Transverse colon (tissue), 4 donors: Measurements from ENCODE around the gene NCKAP5. TPM values are rescaled to one million over a fixed set of nuclear protein-coding genes. Genes with fewer than 3 reads are reported as not detected.

ENCODE experiments used
- DNase-seq: peaks from one replicate; pipeline ENCODE4 v3.0.0-alpha.2; 2019
- H3K27ac ChIP-seq, 4 donors: fragments of 200-600 bp; sonication (generic); 2 replicates each; pipeline ENCODE4 v1.5.1; 2016 to 2018; ENCODE audit warnings: inconsistent platforms in 4 of 4
- H3K27me3 ChIP-seq: fragments of 200-600 bp; sonication (generic); 2 replicates; pipeline ENCODE4 v1.5.1; 2017; ENCODE audit warnings: inconsistent platforms
- H3K36me3 ChIP-seq, 4 donors: fragments of 200-600 bp; sonication (generic); 2 replicates each; pipeline ENCODE4 v1.5.1; 2017 to 2019; ENCODE audit warnings: inconsistent platforms in 4 of 4
- H3K4me1 ChIP-seq, 4 donors: fragments of 200-600 bp; sonication (generic); 2 replicates each; pipeline ENCODE4 v1.5.1; 2017 to 2020; ENCODE audit warnings: inconsistent platforms in 4 of 4
- H3K4me3 ChIP-seq, 4 donors: fragments of 200-600 bp; sonication (generic); 1 replicate in 1 of 4; 2 replicates in 3 of 4; pipeline versions ENCODE4 v1.5.1 to v1.6.1; 2017 to 2019; ENCODE audit warnings: inconsistent platforms in 4 of 4
- H3K9me3 ChIP-seq, 2 donors: fragments of 200-600 bp; sonication (generic); 2 replicates each; pipeline ENCODE4 v1.5.1; 2017 to 2019; ENCODE audit warnings: inconsistent platforms in 2 of 2
- CTCF ChIP-seq, 5 experiments: fragments of 200-600 bp in 3 of 5; fragments of 450-650 bp in 2 of 5; sonication (generic) in 3 of 5; IDR thresholded peaks; 1 replicate in 2 of 5; 2 replicates in 3 of 5; pipeline ENCODE4 v1.5.1; 2016 to 2017; ENCODE audit warnings: antibody characterized with exemption in 5 of 5, inconsistent platforms in 3 of 5, mild to moderate bottlenecking in 2 of 5, moderate library complexity in 1 of 5
- EP300 ChIP-seq: sonication (generic); formaldehyde crosslinking; IDR thresholded peaks from one replicate; pipeline ENCODE4 v1.6.1; 2017; ENCODE audit warnings: antibody characterized with exemption, low read depth
- POLR2A ChIP-seq: fragments of 450-650 bp; IDR thresholded peaks from one replicate; pipeline ENCODE4 v1.6.1; 2016; ENCODE audit warnings: antibody characterized with exemption, mild to moderate bottlenecking, moderate library complexity
- POLR2AphosphoS5 ChIP-seq, 3 donors: sonication (generic); formaldehyde crosslinking; IDR thresholded peaks; one replicate each; pipeline ENCODE4 v1.6.1; 2016; ENCODE audit warnings: antibody characterized with exemption in 3 of 3
- WGBS, 2 donors: methylation state at CpG; one replicate each; pipeline ENCODE4 v1.1.5; 2018; ENCODE audit warnings: low coverage in 1 of 2; 5-methylcytosine and 5-hydroxymethylcytosine counted together
- in situ Hi-C, 4 donors: fragments of 200-750 bp; cut with MboI; loops; one replicate each; pipeline versions ENCODE4 v1.15.0 to v1.15.1; 2017; ENCODE audit warnings: low sequenced_read_pairs in 3 of 4, low pct_ligation_motif_present in 1 of 4, low pct_unique_long_range_greater_than_20kb in 1 of 4
- intact Hi-C: fragments of 100-400 bp; cut with DNase I; formaldehyde crosslinking; loops from one replicate; pipeline ENCODE4 v1.15.1; 2023; ENCODE audit warnings: low total_unique reads
- total RNA-seq, 4 donors: library from RNA; depleted of rRNA; stranded (reverse); fragments of >200 nt; gene quantifications; one replicate each; pipeline ENCODE4 v1.1.0, GENCODE V29; 2016

Gene NCKAP5
- total RNA-seq, 4 donors from 2014 or later = 1.1 to 10.9 (median 5.0) TPM

GRCh38 chr2:132664096-132664495 lies 904.2 kb downstream of the NCKAP5 start:
- in situ Hi-C loops = loop anchor here in 1 of 4 donors (25.0 kb wide), 1 partner anchor 498 kb away; no protein-coding TSS in a partner anchor
- H3K9me3 ChIP-seq = no peaks in the 10 kb centered on the region
- peaks cover under 1 to 8% (median 4%) of the 10 kb centered on the region in 4 donors for H3K4me1 ChIP-seq
- no peak for TF ChIP-seq EP300
- no peak for TF ChIP-seq CTCF (IDR thresholded peaks at IDR 0.05)
- no peak for TF ChIP-seq POLR2A
- TF ChIP-seq POLR2AphosphoS5 (IDR thresholded peaks at IDR 0.05) = no peak
- H3K4me3 ChIP-seq = no peak overlapping the region
- no peak for DNase-seq
- H3K27ac ChIP-seq = no peak overlapping the region
- no peaks in the 10 kb centered on the region for H3K36me3 ChIP-seq
- intact Hi-C loops = no loop called here
- 70 to 86% methylated on average over 1 to 2 of the region's 2 CpGs for WGBS, 2 donors
- peaks cover 22% of the 10 kb centered on the region for H3K27me3 ChIP-seq

- Histone ChIP-seq H3K4me3 (no peak overlapping the region), H3K27me3 (peaks cover 8% of the 10 kb centered on the region), H3K4me1 (no peaks in the 10 kb centered on the region), H3K36me3 (no peaks in the 10 kb centered on the region), H3K27ac (no peak overlapping the region), H3K9me3 (no peaks in the 10 kb centered on the region)
- WGBS, 2 donors = 21 to 59% methylated on average over 3 of the region's 3 CpGs
- TF ChIP-seq POLR2AphosphoS5 (IDR thresholded peaks at IDR 0.05) = no peak
- intact Hi-C loops = no loop called here
- DNase-seq = no peak
- in situ Hi-C loops = loop anchor here in 1 of 4 donors (25.0 kb wide), 1 partner anchor 500 kb away; no protein-coding TSS in a partner anchor
These were observed 905.5 kb downstream of the NCKAP5 start for GRCh38 chr2:132662732-132663131.

- Histone ChIP-seq H3K27me3 (no peaks in the 10 kb centered on the region), H3K9me3 (no peaks in the 10 kb centered on the region), H3K4me3 (no peak overlapping the region), H3K36me3 (no peaks in the 10 kb centered on the region), H3K27ac (no peak overlapping the region), H3K4me1 (no peaks in the 10 kb centered on the region)
- intact Hi-C loops = no loop called here
- WGBS, 2 donors = 80 to 85% methylated on average over 2 to 3 of the region's 3 CpGs
- TF ChIP-seq EP300 (no peak), POLR2A (no peak), CTCF (IDR thresholded peaks at IDR 0.05) (no peak), POLR2AphosphoS5 (IDR thresholded peaks at IDR 0.05) (no peak)
- DNase-seq = no peak
- in situ Hi-C loops = loop anchor here in 1 of 4 donors (25.0 kb wide), 1 partner anchor 503 kb away; no protein-coding TSS in a partner anchor
These were observed 908.9 kb downstream of the NCKAP5 start for GRCh38 chr2:132659331-132659730.

- no peaks in the 10 kb centered on the region for H3K9me3 ChIP-seq
- DNase-seq = no peak
- H3K4me3 ChIP-seq = no peak overlapping the region
- H3K36me3 ChIP-seq = no peaks in the 10 kb centered on the region
- TF ChIP-seq POLR2A = no peak
- no peak for TF ChIP-seq EP300
- no peak for TF ChIP-seq CTCF (IDR thresholded peaks at IDR 0.05)
- no peak for TF ChIP-seq POLR2AphosphoS5 (IDR thresholded peaks at IDR 0.05)
- no peak overlapping the region for H3K27ac ChIP-seq
- 53 to 57% methylated on average over 7 of the region's 7 CpGs for WGBS, 2 donors
- no peaks in the 10 kb centered on the region for H3K27me3 ChIP-seq
- intact Hi-C loops (no loop called here), in situ Hi-C loops (loop anchor here in 1 of 4 donors (25.0 kb wide), 1 partner anchor 506 kb away; no protein-coding TSS in a partner anchor)
- H3K4me1 ChIP-seq = no peaks in the 10 kb centered on the region
These were observed 911.8 kb downstream of the NCKAP5 start for GRCh38 chr2:132656266-132656975.
